ENCODE data around the gene HIGD1C. TPM values are rescaled to one million over a fixed set of nuclear protein-coding genes. Genes with fewer than 3 reads are reported as not detected.

Gene HIGD1C
- total RNA-seq, 1 donor from 2014 or later = not detected

GRCh38 chr12:50933459-50934124, 18.8 kb upstream of the HIGD1C start:
- H3K27ac Mint-ChIP-seq (ENCODE audit: unreplicated experiment) = no peak overlapping the region

GRCh38 chr12:50934371-50934851, 17.9 kb upstream of the HIGD1C start:
- Mint-ChIP-seq H3K27me3 (ENCODE audit: unreplicated experiment) (peaks cover 2% of the 10 kb centered on the region), H3K27ac (ENCODE audit: unreplicated experiment) (no peak overlapping the region), H3K36me3 (ENCODE audit: unreplicated experiment) (peaks cover 18% of the 10 kb centered on the region), H3K9me3 (ENCODE audit: unreplicated experiment) (no peaks in the 10 kb centered on the region), H3K4me3 (ENCODE audit: unreplicated experiment) (no peak overlapping the region), H3K4me1 (ENCODE audit: unreplicated experiment) (peaks cover 10% of the 10 kb centered on the region)
- DNase-seq (ENCODE audit: extremely low spot score, unreplicated experiment) = no peak
- TF ChIP-seq, protein P1, sequence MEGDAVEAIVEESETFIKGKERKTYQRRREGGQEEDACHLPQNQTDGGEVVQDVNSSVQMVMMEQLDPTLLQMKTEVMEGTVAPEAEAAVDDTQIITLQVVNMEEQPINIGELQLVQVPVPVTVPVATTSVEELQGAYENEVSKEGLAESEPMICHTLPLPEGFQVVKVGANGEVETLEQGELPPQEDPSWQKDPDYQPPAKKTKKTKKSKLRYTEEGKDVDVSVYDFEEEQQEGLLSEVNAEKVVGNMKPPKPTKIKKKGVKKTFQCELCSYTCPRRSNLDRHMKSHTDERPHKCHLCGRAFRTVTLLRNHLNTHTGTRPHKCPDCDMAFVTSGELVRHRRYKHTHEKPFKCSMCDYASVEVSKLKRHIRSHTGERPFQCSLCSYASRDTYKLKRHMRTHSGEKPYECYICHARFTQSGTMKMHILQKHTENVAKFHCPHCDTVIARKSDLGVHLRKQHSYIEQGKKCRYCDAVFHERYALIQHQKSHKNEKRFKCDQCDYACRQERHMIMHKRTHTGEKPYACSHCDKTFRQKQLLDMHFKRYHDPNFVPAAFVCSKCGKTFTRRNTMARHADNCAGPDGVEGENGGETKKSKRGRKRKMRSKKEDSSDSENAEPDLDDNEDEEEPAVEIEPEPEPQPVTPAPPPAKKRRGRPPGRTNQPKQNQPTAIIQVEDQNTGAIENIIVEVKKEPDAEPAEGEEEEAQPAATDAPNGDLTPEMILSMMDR (IDR thresholded peaks at IDR 0.05) = no peak

More at GRCh38 chr12:50933459-50934124, 18.8 kb upstream of the HIGD1C start:
- H3K4me3 Mint-ChIP-seq (ENCODE audit: unreplicated experiment) = no peak overlapping the region
- no peak for DNase-seq (ENCODE audit: extremely low spot score, unreplicated experiment)
- H3K4me1 Mint-ChIP-seq (ENCODE audit: unreplicated experiment) = peaks cover 8% of the 10 kb centered on the region
- H3K36me3 Mint-ChIP-seq (ENCODE audit: unreplicated experiment) = peaks cover 18% of the 10 kb centered on the region
- no peaks in the 10 kb centered on the region for H3K9me3 Mint-ChIP-seq (ENCODE audit: unreplicated experiment)
- peaks cover 2% of the 10 kb centered on the region for H3K27me3 Mint-ChIP-seq (ENCODE audit: unreplicated experiment)
- TF ChIP-seq, protein P1 (IDR thresholded peaks at IDR 0.05) = no peak

DNA sequence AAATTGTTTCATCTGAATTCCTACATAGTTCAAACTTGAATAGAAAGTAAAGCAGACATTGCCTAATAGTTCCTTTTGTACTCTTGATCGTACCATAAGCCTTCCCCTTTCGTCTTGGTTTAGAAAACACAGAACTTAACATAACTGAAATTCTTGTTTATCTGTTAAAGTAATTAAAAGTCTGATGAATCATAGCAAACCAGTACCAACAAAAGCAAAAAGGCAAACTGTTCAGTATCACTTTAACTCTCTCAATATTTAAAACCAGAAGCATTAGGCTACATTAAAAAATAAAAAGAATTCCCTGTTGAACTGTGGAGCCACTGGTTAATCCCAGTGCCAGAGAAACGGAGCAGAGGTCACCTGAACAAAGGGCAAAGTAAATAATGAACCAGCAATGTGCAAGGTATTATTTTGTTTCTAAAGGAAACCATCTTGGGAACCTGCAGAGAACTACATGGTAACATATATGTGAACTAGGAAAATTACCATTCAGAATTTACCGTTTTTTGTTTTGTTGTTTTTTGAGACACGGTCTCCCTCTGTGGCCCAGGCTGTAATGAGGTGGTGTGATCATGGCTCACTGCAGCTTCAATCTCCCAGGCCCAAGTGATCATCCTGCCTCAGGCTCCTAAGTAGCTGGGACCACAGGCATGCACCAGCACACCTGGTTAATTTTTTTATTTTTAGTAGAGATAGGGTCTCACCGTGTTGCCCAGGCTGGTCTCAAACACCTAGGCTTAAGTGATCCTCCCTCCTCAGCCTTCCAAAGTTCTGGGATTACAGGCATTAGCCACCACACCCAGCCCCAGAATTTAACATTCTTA, 17.1 kb upstream of the HIGD1C start:
- TF ChIP-seq, protein P1 (IDR thresholded peaks at IDR 0.05) = no peak
- Mint-ChIP-seq H3K4me1 (ENCODE audit: unreplicated experiment) (peaks cover 18% of the 10 kb centered on the region), H3K27me3 (ENCODE audit: unreplicated experiment) (peaks cover 2% of the 10 kb centered on the region), H3K36me3 (ENCODE audit: unreplicated experiment) (peaks cover 14% of the 10 kb centered on the region), H3K4me3 (ENCODE audit: unreplicated experiment) (no peak overlapping the region), H3K27ac (ENCODE audit: unreplicated experiment) (no peak overlapping the region), H3K9me3 (ENCODE audit: unreplicated experiment) (no peaks in the 10 kb centered on the region)
- no peak for DNase-seq (ENCODE audit: extremely low spot score, unreplicated experiment)

- peaks cover 18% of the 10 kb centered on the region for H3K4me1 Mint-ChIP-seq (ENCODE audit: unreplicated experiment)
- TF ChIP-seq, protein P1 (IDR thresholded peaks at IDR 0.05) = no peak
- H3K27ac Mint-ChIP-seq (ENCODE audit: unreplicated experiment) = no peak overlapping the region
- peaks cover 2% of the 10 kb centered on the region for H3K27me3 Mint-ChIP-seq (ENCODE audit: unreplicated experiment)
- no peak overlapping the region for H3K4me3 Mint-ChIP-seq (ENCODE audit: unreplicated experiment)
- no peak for DNase-seq (ENCODE audit: extremely low spot score, unreplicated experiment)
- peaks cover 8% of the 10 kb centered on the region for H3K36me3 Mint-ChIP-seq (ENCODE audit: unreplicated experiment)
- H3K9me3 Mint-ChIP-seq (ENCODE audit: unreplicated experiment) = no peaks in the 10 kb centered on the region
Measured at GRCh38 chr12:50936821-50937530, 15.4 kb upstream of the HIGD1C start.
